ENCODE results near the gene SPDL1.
A peak's percentile ranks its signal among the peaks of the same experiment; 100 is the strongest.

SPDL1 gene

DNA sequence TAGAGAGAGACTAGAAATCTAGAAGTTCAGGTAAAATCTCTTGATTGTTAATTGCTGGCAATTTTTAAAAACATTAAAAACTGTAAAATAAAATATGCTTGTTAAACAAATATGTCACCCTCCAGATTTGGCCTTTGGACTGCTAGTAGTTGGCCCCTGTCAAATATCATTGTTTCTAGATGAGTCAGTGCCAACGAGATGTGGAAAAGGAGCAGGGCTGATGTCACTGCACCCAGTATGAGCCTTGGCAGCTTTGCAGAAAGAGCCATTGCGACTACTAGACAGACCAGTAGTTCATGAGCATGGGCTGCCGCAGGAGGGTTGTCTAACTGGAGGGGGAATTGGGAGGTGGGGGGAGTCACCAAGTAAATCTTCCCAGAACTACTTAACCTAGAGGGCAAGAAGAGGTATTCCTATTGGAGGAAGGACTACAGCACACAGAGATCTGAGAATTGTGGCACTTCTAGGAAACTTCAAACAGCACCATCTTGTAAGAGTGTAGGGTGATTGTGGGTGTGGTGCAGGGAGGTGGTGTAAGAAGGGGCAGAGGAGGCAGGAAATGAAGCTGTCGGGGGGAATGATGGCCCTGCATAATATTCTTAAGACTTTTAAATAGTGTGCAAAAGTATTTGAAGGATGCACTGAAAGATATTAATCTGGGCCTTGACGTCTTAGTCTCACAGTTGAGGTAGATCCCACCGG lies 46.4 kb downstream of the SPDL1 start:
- DNase-seq (ENCODE audit: low read depth in 2 of 2) = no peak

DNA sequence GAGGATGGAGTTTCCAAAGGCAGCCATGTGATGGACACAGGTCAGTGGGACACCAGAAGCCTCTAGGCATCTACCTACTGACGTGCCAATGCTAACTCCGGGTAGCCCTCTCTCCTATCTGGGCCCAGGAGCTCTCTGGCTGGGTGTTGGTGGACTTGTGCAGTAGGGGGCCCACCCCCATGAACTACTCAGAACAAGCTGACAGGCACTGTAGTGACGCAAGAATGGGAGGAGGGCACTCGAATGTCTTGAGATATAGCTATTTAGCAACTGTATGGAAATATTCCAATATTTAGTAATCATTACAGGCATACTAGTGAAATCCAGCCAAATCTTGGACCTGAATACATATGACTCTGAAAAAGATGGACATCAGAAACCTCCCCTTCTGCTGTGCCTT lies 47.8 kb downstream of the SPDL1 start:
- no peak for DNase-seq (ENCODE audit: low read depth in 2 of 2)

DNA sequence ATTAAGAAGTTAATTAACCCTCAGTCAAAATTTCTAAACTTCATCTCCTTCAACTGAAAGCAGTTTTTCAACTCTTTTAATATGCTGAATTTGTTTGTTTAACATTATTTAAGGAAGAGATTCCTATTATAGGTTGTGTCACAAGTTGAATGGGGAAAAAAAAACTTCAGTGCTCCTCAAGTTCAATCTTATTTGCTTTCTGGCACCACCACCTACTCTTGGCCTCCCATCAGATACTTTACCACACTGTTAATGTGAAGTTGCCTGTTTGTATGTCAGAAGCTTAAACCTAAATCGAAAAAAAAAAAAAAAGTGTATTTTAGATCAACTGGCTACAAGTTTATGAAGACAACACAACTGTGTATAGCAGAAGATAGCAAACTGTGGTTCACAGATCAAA lies 49.4 kb downstream of the SPDL1 start:
- no peak for DNase-seq (ENCODE audit: low read depth in 2 of 2)

DNA sequence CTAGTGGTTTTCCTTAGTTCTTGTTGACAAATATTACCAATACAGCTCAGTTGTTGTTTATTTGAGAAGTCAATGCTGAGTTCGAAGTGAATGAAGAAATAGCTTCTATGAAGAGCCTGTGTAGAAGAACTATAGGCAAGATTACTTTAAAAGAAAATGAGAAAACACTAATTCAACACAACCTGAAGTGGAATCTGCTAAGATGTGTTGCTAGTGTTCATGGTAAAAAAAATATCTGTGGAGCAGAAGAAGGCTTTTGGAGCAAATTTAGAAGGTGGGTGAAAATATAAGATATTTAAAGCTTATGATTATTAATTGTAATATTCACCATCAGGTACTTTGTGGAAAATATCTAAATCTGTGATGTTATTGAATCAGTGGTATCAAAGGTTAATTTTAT lies 51.0 kb downstream of the SPDL1 start:
- no peak for DNase-seq (ENCODE audit: low read depth in 2 of 2)

DNA sequence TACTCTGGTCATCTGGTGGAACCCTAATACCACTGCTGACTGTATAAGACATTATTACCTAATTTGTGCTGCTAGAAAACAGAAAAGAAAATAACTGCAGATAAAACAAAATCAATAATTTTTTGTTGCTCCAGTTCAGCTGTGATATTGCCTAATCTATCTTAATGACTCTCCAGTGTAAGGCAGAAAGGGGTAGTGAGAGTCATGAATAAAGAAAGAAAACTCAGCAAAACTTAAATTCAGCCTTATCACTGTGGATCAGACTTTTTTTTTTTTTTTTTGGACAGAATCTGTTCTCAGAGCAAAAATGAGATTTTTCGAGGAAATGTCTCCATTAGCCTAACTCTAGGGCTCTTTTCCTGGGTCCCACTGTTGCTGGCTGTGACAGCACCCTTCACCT lies 52.4 kb downstream of the SPDL1 start:
- DNase-seq (ENCODE audit: low read depth in 2 of 2) = no peak

DNA sequence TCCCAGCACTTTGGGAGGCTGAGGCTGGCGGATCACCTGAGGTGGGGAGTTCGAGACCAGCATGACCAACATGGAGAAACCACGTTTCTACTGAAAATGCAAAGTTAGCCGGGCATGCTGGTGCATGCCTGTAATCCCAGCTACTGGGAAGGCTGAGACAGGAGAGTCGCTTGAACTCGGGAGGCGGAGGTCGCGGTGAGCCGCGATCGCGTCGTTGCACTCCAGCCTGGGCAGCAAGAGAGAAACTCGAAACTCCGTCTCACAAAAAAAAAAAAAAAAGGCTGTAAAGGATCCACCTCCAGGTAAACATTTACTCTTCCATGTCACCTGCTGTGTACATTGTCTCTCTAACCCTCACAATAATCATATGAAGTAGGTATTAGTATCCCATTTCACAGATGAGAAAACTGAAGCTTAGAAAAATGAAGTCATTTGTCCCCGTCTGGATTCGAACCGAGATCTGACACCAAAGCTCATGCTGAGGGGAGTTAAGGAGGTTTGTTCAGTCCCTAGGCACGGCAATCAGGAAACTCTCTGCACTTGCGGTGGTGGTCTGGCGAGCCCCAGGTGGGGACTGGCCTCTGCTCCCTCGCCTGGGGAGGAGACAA lies 53.0 kb downstream of the SPDL1 start:
- no peak for DNase-seq (ENCODE audit: low read depth in 2 of 2)

DNA sequence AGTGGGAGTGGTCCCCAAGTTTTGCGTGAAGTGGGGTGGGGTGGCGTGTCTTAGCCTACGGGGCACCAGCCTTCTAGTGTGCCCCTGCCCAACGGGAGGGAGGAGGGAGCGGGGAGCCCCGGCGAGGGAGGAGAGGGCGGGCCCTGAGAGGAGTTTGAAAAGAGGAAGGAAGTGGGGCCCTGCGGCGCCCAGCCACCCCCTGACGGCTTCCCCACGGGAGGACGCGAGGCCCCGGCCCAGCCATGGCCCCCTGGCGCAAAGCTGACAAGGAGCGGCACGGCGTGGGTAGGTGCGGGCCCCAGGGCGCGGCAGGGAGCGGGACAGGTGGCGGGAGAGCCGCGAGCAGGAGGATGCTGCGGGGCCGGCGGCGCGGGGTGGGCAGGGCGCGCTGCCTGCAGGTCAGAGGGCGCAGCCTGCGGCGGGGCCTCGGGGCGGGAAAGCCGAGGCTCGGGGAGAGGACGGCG lies 53.5 kb downstream of the SPDL1 start, which contains the start of gene DOCK2:
DOCK2 (plus strand) TSS at position 191 of the 464 bp plus-strand sequence; CDS start at position 243, 52 bp downstream.
- DNase-seq (ENCODE audit: low read depth in 2 of 2) = peak; percentile 51 to 69

DNA sequence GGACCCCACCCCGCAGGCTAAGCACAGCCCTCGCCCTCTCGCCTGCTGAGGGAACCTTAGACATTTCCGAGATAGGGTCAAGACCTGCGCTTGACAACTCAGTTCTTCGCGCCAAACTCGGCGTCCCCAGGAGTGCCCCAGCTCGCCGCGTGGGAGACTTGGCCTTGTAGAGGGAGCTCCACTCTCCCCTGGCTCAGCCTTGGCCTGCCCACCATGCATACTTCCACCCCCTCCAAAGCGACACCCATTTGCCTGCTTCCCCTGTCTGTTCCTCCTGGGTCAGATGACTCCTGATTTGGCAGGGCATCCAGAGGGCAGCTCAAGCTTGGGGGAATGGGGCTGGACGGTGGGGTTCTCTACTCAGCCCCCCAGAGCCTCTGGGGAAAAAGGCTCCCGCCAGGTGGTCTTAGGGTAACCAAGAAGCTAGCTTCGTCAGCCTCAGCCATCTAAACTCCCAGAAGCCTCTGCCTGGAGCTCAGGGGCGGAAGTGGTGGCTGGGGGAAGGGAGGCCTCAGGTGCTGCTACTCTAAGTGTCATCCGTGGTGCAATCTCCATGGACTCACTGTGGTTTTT lies 54.1 kb downstream of the SPDL1 start:
- peak; percentile 49 to 63 for DNase-seq (ENCODE audit: low read depth in 2 of 2)

DNA sequence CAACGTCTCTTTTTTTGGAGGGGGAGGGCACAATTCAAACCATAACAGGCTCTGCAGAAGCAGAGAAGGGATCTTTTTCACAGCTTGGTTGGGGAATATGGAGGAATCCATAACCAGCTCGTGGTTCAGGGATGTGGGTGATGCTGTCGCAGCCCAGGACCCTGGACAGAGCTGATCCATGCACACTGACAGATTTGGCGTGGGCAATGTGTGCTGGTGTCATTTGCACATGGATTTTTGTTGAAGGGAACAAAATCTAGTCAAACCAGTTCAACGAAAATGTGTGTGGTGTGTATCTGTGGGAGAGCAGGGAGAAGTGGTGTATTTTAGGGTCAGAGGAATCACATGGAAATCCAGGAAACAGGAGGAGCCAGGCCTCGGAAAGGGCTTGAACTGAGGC lies 57.7 kb downstream of the SPDL1 start:
- DNase-seq (ENCODE audit: low read depth in 2 of 2) = no peak

DNA sequence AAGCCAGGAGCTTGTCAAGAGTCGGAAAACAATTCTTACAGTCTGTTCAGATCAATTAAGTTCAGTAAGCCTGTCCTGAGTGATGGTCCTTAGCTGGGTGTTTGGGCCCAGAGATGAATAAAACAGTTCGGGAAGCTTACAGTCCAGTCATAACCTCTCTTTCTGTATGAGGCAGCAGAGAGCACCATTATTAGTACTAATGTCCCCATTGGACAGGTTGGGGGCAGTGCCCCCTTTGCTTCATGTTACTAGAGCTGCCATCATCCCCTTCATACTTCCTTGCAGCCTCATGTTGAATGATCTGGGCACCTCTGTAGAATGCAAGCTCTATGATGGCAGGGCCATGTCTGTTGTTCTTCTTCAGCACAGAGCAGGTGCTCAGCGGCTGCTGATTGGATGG lies 63.3 kb downstream of the SPDL1 start:
- no peak for DNase-seq (ENCODE audit: low read depth in 2 of 2)

DNA sequence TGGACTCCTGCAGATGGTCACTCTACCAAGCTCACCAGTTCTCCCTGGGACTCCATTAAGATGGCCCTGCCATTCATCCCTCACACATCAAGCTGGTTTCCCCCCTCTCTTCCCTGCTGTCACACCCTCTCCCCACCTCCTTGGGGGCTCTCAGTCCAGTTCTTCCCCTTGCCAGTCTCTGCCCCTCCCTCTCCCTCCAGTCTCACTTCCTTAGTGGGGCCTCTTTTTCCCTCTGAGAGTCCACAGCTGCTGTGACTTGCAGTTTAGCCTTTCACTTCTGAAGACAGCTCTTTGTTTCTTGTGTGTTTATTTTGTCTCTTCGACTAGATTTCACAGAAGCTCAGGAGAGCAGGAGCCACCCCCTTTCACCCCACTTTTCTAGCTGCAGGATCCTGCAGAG lies 64.0 kb downstream of the SPDL1 start:
- no peak for DNase-seq (ENCODE audit: low read depth in 2 of 2)

DNA sequence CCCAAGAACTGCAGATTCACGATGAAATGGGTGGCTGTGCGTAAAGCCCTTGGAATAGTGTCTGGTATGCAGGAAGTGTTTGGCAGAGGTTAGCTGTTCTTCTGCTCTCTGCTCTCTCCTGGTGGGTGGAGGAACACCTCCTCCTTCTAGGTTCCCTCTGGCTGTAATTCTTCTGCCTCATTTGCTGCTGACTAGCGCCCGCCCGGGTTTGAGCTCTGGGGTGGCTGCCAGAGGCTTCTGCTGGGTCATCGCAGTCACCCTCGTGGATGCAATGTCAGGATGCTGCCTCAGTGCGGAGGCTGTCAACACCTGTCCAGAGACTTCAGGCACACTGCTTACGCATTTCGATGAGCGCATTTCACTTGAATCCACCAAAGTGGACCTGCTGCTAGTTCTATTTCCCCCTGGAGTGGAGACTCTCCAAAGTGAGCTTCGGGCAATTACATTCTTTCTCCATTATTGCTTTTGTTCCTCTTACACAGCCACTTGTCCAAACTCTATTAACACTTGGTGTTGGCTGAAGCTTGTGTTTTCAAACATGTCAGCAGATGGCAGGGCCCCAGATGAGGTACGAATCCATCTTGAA lies 65.2 kb downstream of the SPDL1 start:
- DNase-seq (ENCODE audit: low read depth in 2 of 2) = no peak

DNA sequence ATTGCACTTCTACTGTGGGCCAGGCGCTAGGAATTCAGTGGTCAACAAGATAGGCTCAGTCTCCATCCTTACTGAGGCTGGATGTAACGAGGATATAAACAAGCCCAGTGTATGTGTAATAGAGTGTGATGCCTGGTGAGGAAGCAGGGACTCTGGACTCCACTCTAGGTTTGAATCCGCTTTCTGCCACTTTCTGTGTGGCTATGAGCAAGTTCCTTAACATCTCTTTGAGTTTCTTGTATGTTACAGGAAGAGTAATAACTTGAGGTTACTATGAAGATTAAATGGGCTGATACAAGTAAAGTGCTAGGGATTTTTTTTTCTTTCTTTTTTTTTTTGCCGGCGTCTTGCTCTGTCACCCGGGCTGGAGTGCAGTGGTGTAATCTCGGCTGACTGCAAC lies 65.9 kb downstream of the SPDL1 start:
- DNase-seq (ENCODE audit: low read depth in 2 of 2) = no peak

DNA sequence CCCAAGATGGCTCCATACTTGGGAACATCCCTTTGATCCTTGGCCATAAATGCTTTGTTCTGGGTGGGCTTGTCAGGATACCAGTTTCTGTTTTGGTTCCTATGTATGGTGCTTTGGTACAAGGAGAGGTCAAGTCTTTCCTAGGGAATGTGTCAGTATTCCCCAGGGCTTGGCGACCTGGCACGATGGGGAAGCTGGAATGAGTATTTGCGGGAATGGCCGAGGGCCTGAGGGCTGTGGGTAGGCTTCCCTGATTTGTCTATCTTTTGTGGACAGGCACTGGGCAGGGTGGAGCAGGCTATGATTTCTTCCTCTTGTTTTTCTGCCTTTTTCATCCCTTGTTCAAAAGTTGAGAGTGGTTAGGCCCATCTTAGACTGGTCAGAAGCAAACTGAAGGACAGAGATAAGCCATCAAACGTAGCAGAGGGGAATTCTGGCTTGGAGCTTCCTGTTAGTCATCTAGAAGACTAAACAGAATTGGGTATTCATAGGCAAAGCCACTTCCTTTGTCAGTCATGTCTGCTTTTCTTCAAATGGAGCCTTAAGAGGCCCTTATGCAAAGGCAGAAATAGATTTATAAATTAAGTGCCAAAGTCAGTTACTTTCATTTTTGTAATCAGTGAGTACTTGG lies 67.2 kb downstream of the SPDL1 start:
- DNase-seq (ENCODE audit: low read depth in 2 of 2) = no peak

DNA sequence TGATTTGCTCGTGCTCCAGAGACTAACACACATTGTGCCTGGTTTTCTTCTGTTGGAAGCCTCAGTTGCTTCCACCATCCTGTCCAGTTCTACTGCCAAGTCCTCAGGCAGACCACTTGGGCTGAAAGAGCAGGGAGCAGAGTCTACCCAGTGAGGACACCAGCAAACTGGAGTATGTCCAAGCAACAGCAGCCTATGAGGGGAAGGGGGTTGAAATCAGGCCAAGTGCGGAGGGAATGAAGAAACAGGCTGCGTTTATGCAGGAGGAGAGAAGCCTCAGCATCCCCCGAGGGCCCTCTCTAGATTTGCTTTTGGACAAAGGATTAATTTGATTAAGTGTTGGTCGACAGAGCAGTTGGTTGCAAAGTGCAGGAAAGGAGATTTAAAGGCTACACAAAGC lies 68.0 kb downstream of the SPDL1 start:
- no peak for DNase-seq (ENCODE audit: low read depth in 2 of 2)

DNA sequence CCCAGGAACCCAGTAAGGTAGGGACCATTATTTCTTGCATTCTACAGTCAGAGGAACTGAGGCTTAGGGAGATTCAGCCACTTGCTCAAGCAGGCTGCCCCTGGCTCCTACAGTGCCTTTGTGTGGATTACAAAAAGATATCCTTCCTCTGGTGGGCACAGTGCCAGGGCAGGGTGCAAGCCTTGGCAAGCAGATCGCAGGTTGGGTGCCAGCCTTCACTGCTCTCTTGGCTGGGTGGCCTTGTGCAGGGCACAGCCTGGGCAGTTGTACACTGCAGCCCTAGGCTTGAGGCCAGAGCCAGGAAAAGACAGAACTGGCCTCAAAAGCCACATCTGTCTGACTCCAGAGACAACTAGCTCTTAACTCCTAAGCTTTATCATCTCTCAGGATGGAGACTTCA lies 68.5 kb downstream of the SPDL1 start:
- DNase-seq (ENCODE audit: low read depth in 2 of 2) = no peak

DNA sequence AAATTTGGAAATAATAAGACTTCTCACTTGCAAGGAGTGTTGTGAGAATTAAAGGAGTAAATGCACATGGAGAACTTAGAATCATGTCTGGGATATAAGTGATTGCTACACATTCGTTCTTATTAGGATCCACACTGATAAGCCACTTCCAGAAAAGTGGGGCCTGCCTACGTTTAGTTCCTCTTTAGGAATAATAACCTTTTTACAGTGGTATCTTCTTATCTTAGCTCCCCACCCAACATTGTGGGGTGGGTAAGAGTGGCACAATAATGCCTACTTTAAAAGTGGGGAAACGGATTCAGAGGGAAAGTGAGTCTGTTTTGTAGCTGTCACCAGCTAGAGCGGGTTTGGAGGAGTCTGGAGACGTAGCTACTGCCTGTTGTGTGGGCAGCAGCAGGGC lies 69.5 kb downstream of the SPDL1 start:
- no peak for DNase-seq (ENCODE audit: low read depth in 2 of 2)
